Measurements from ENCODE around the gene SERPINA4. TPM values are rescaled to one million over a fixed set of nuclear protein-coding genes. Genes with fewer than 3 reads are reported as not detected.
A peak's percentile ranks its signal among the peaks of the same experiment; 100 is the strongest.

SERPINA4 gene
- total RNA-seq, 1 experiment from 2014 or later: not detected

DNA sequence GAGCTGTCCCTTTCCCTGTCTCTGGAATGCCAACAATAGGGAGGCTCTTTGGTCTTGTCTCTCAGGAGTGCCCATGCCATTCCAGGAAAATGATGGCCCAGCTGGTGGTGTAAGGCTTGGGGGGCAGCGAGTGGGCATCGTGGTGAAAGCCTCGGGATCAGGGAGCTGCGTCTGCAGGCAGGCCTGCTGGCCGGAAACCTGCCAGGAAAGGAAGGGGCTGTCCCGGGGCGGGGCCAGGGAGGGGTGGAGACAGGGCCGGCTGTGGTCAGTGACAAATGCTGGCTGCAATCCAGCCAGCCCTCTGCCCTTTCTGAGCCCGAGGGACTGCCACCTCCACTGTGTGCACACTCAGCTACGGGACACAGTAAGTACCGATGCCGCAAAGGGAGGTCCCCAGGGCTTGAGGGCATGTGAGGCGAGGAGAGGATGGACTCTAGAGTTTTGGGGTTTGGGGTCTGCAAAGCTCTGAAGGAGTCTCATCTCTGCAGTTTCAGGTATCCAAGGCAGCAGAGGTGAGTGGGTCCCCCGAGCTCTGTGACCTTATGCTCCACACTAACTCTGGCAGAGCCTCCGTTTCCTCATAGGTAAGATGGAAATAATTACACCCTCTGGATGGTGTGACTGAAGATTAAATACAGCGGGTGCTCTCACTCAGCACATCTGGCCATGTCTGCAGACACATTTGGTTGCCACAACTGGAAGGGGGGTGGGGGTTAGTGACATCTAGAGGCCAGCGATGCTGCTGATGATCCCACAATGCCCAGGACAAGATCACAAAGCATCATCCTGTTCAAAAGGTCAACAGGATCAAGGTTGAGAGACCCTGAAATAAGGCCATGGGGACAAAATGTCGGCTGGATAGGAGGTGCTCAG lies 20.1 kb downstream of the SERPINA4 start, which contains the start of gene SERPINA5:
SERPINA5 (plus strand) TSS at position 300 of the 873 bp plus-strand sequence. CDS start 5,937 bp downstream, outside the sequence.
- H3K79me2 ChIP-seq (ENCODE audit: low read depth): no peaks in the 10 kb centered on the region
- intact Hi-C loops (cut with micrococcal nuclease; ENCODE audit: unreplicated experiment): no loop called here

GRCh38 chr14:94582199-94582750 lies 21.0 kb downstream of the SERPINA4 start:
- no peak for TF ChIP-seq CTCF (conservative IDR thresholded peaks at IDR 0.05)
- no peak for TF ChIP-seq EZH2 (IDR thresholded peaks at IDR 0.05; ENCODE audit: low read depth)
- Histone ChIP-seq H3F3A (ENCODE audit: insufficient read depth, low read depth) (no peaks in the 10 kb centered on the region), H3K79me2 (ENCODE audit: low read depth) (no peaks in the 10 kb centered on the region), H3K4me1 (replicated peaks; ENCODE audit: insufficient read depth) (no peaks in the 10 kb centered on the region), H3K27me3 (ENCODE audit: insufficient read depth, low read depth) (no peaks in the 10 kb centered on the region), H3K4me2 (no peak overlapping the region), H3K9me3 (ENCODE audit: insufficient read depth, low read depth) (no peaks in the 10 kb centered on the region), H3K9me2 (ENCODE audit: insufficient read depth) (no peaks in the 10 kb centered on the region), H3K27ac (no peak overlapping the region), H4K20me1 (ENCODE audit: insufficient read depth) (no peaks in the 10 kb centered on the region), H2AFZ (no peak overlapping the region), H3K4me3 (no peak overlapping the region), H3K36me3 (ENCODE audit: low read depth) (no peaks in the 10 kb centered on the region)
- intact Hi-C loops (cut with micrococcal nuclease; ENCODE audit: unreplicated experiment): no loop called here
- POLR2A ChIA-PET (ENCODE audit: unreplicated experiment): no interaction called here
- no TSS peak for BruUV-seq (replicated peaks)
- CTCF ChIA-PET: no interaction called here
- DNase-seq: no peak

More for the DNA sequence above, 20.1 kb downstream of the SERPINA4 start, which contains the start of gene SERPINA5:
- CTCF ChIA-PET: no interaction called here
- TF ChIP-seq CTCF (conservative IDR thresholded peaks at IDR 0.05) (no peak), EZH2 (IDR thresholded peaks at IDR 0.05; ENCODE audit: low read depth) (no peak)
- Histone ChIP-seq H4K20me1 (ENCODE audit: insufficient read depth) (no peaks in the 10 kb centered on the region), H3K4me1 (replicated peaks; ENCODE audit: insufficient read depth) (no peaks in the 10 kb centered on the region), H3K27ac (no peak within 1 kb of the TSS), H3K4me3 (no peak within 1 kb of the TSS), H3K9me2 (ENCODE audit: insufficient read depth) (no peaks in the 10 kb centered on the region), H3K9me3 (ENCODE audit: insufficient read depth, low read depth) (no peaks in the 10 kb centered on the region), H3K27me3 (ENCODE audit: insufficient read depth, low read depth) (no peaks in the 10 kb centered on the region), H3K36me3 (ENCODE audit: low read depth) (no peaks in the 10 kb centered on the region), H3F3A (ENCODE audit: insufficient read depth, low read depth) (no peaks in the 10 kb centered on the region), H3K4me2 (no peak within 1 kb of the TSS), H2AFZ (no peak within 1 kb of the TSS)
- peak in 1 of 2 experiments; percentile 3 for DNase-seq
- POLR2A ChIA-PET (ENCODE audit: unreplicated experiment): no interaction called here
- BruUV-seq (replicated peaks): no TSS peak

DNA sequence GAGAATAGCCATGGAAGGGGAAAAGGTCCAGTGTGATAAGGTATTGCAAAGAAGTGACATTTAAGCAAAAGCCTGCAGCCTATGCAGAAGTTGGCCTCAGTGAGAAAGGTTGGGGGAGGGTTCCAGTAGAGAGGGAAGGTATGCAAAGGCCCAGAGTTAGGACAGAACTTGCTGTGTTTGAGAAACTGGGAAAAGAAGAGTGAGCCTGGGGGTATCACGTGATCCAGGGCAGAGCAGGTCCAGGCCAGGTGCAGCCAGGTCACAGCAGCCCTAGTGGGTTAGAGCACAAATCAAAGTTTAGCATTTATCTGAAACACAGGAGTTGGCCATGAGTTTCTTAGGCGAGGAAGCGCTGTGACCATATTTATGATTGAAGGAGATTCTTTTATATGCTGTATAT lies 21.6 kb downstream of the SERPINA4 start:
- no peaks in the 10 kb centered on the region for H3K36me3 ChIP-seq (ENCODE audit: low read depth)
- TF ChIP-seq CTCF (conservative IDR thresholded peaks at IDR 0.05) (no peak), EZH2 (IDR thresholded peaks at IDR 0.05; ENCODE audit: low read depth) (no peak)
- intact Hi-C loops (cut with micrococcal nuclease; ENCODE audit: unreplicated experiment): no loop called here

More for the DNA sequence above, 21.6 kb downstream of the SERPINA4 start:
- Histone ChIP-seq H3K4me1 (replicated peaks; ENCODE audit: insufficient read depth) (no peaks in the 10 kb centered on the region), H3K27me3 (ENCODE audit: insufficient read depth, low read depth) (no peaks in the 10 kb centered on the region), H3K9me2 (ENCODE audit: insufficient read depth) (no peaks in the 10 kb centered on the region), H3K79me2 (ENCODE audit: low read depth) (no peaks in the 10 kb centered on the region), H2AFZ (no peak overlapping the region), H3K27ac (no peak overlapping the region), H3K9me3 (ENCODE audit: insufficient read depth, low read depth) (no peaks in the 10 kb centered on the region), H3K4me3 (no peak overlapping the region), H4K20me1 (ENCODE audit: insufficient read depth) (no peaks in the 10 kb centered on the region), H3K4me2 (no peak overlapping the region), H3F3A (ENCODE audit: insufficient read depth, low read depth) (no peaks in the 10 kb centered on the region)
- POLR2A ChIA-PET (ENCODE audit: unreplicated experiment): no interaction called here
- DNase-seq: no peak
- CTCF ChIA-PET: no interaction called here
- BruUV-seq (replicated peaks): no TSS peak

Data from PC-9 (cell line).